GM18511 (cell line): ENCODE measurements around the gene PTPRT.

Source experiments
- ATAC-seq: cut with Tn5 transposase; IDR thresholded peaks from one replicate; pipeline ENCODE4 v1.9.1; 2021; ENCODE audit warnings: mild to moderate bottlenecking, moderate library complexity; ENCODE audit not compliant: unreplicated experiment

The PTPRT gene

DNA sequence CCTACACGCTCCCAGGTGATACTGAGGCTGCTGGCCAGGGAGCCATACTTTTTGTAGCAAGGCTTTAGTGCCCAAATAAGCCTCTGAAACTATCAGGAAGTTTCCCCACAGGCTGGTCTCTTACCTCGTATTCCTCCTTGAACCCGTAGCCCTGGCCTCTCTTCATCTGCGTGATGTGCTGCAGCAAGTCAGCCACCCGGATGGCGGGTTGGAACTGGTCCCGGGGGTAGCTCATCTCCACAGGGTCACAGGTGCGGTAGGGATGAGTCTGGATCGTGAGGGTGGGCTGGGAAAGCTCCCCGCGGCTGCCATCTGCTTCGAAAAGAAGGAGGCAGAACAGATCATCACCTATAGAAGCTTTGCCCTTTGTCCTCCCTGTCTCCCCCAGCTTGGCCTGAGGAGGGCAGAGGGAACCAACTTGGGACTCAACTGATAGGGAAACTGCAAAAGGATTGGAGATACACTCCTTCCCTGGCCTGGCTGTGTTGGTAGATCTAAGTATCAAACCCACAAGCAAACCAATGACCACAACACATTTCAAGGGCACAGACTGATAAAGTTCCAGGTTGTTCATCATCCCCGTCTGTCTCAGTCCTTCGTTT, 1028.4 kb downstream of the PTPRT start:
- no peak for ATAC-seq

DNA sequence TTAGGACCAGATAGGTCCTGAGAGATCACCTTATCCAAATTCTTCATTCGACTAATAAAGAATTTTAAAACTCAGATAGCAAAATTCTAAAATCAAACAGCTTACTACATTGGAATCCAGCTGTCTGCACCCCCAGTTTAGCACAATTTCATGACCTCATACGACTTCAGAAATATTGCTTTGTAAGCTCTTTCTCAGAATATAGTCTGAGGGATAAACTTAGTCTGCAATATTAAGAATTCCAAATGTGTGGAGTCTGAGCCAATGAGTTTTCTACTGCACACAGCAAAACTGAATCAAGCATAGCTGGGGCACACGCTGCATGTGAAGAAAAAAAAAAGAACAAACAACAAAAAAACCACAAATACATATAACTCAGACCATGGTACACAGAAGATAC, 1029.9 kb downstream of the PTPRT start:
- no peak for ATAC-seq

DNA sequence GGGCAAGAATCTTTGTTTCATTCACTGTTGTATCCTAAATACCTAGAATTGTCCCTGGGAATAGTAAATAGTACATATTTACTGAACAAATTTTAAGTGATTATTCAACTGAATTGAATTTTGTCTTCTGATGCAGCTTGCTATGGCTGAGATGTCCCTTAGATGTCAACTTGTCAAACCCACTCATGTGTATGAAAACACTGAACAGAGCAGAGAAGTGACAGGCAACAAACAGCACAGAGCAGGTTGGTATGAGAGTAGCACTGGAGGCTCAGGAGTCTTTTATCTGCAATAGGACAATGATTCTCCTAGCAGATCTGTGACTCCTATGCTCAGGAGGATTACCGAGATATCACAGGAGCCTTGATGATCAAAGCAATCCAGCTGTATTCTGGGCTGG, 1031.4 kb downstream of the PTPRT start:
- no peak for ATAC-seq

DNA sequence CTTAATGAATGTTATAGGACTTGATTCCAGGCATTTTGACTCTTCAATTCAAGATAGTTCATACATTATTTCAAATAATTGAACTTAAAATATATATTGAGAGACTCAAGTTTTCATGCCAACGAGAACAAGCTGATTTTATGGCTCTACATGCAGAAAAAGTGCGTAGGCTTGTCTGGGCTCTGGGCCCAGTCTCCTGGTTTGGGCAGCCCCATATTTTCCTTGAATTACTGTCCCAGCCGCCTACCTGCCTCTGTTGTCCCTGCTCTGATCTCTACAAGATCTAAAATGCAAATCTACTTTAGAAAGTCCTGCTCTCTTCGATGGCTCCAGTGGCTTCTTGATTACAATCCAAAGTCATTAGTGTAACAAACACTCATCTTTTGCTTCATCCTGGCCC, 1034.1 kb downstream of the PTPRT start:
- no peak for ATAC-seq

DNA sequence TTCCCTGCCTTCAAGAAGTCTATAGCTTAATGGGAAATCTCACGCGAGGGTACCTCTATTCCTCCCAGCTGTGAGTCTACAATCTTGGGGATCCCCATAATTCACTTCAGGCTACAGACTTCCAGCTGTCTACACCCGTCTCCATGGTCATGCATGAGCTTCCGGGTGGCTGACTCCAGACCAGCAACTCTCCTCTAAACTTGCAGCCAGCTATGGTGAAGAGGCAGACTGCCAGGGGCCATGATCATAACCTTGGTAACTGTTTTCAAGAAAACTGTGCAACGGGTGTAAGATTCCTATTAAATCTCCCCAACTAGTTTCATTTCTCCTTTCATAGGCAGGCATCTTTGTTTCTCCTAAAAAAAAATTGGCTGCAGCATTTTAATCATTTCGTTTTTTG, 1037.1 kb downstream of the PTPRT start:
- no peak for ATAC-seq

DNA sequence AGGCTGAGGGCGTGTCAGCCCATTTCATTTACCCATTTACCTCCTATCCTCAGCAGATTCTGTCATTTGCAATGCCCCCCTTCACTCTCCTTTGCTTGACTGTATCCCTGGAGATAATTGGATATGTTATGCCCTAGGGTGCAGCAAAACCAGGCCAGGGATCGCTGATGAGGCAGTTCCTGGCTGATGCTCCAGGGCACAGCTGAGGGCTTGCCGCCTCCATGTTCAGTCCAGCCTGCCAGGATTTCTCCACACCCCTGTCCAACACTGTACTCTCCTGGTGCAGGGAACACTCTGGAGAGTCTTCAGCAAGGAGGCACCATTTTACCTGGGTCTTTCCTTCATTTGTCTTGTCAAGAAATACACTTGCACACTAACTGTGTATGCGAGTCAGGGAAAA, 1039.5 kb downstream of the PTPRT start:
- no peak for ATAC-seq

DNA sequence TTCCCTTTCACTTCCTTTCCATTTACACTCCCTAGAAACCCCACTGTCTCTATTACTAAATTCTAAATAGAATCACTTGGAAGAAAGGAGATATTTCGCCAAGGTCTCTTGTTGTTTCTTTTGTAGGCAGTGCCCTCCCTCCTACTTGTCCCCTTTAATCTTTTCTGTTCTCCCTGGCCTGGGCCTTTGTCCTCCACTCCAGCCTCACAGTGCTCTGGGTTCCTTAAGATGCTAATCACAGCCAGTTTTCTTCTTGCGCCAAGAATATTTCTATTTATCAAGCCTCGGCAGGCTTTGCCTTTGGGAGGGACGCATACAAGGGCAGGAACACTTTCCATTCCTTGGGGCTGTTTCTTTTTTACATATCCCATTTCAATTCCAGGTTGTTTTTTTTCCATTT, 1051.0 kb downstream of the PTPRT start:
- ATAC-seq = no peak

DNA sequence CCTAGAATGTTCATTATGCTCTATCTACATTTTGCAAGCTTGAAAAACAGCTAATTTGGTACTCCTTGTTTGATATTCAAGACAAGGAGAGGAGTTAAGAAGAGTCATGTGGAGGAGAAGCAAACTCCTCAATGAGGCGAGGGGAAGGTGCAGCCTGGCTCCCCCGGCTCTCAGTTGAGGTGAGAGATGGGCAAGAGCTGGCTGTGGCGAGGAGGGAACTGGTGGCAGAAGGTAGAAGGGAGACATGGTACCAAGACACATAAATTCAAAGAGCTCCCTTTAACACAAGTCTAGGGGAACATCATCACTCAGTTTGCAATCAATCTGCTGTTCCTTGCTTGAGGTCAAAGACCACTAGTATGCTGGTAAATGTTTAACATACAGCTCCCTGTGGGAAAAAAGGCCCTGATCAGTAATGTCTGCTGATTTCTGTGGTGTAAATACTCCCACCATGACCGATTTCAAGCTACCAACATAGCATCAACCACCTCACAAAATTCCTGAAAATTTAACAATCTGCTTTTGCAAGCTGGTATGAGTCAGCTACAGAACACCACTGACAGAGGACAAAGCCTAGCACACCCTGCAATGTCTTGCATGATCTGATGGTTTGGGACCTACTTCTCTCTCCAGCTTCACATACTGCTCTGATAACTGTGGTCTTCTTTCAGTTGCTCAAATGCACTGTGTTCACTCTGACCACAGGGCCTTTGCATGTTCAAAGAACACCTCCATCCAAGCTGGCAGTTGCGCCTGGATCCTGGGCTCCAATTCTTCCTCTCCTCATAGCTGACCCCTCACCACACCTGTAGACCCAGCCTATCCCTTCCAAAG, 1055.2 kb downstream of the PTPRT start:
- no peak for ATAC-seq

DNA sequence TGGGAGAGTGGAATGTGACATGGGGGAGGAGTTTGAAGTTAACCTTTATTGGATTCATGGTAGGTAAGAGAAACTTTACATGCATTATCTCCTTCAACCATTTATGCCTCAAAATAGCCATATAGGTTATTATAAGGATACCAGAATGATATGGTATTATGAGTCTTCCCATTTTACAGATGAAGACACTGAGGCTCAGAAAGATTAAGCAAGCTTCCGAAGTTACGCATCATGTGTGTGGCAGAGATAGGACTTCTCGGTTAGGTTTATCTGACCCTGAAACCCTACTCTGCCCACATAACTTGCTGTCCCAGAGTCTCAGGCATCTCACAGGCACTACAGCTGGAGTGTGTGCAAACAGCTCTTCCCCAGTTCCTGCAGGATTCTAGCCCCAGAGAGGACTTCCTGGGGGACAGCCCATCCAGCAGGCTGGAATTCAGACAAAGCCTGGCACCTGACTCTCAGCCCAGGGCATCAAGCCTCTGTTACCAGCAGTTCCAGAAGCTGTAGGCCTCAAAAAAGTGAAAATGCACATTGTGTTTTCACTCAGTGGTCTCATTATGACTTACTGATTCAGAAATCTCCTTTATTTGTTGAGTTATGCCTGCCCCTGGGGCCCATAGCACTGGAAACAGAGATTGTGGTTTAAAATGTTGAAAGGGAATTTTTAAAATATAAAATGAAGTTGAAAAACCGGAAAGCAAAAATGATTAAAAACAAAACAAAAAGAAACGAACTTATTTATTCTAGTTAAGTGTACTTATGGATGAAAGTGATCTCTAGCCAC, 1058.7 kb downstream of the PTPRT start:
- no peak for ATAC-seq

DNA sequence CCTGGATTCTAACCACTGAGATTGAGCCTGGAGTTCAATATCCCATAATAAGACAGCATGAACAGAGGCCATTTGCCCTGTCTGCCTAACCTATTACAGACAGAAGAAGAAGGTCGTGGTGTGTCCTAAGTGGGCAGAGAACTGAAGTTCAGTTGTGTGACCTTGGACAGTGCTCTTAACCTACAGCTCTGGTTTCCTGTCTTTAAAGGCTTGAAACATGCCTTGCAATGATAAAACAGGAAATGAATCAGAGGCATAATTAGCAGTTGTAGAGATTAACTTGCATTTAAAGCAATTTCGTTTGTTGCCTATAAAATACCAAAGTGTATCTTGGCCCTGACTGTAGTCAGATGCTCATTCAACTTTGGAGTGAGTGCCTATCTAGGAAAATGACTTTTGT, 1064.3 kb downstream of the PTPRT start:
- ATAC-seq = no peak

DNA sequence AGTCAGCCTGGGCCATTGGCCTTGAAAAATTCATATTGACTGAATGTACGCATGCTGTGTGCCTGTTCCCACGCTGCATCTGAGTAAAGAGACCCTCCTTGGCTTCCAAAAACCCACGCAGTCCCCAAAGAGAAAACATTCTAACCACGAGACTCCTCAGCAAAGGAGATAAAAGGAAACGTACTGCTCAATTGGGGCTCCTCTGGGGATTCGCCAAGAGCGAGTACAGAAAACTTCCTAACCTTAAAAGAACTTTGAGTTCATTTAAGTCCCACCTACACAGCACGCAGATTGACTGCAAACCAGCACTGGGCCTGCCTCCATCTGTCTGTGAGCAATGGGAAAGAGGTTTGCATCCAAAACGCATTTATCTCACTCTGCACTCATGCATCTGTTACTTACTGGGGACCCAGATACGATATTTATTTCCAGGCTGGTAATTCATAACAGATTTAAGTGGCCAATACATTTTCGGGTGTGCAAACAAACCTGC, 1065.7 kb downstream of the PTPRT start:
- ATAC-seq = no peak

DNA sequence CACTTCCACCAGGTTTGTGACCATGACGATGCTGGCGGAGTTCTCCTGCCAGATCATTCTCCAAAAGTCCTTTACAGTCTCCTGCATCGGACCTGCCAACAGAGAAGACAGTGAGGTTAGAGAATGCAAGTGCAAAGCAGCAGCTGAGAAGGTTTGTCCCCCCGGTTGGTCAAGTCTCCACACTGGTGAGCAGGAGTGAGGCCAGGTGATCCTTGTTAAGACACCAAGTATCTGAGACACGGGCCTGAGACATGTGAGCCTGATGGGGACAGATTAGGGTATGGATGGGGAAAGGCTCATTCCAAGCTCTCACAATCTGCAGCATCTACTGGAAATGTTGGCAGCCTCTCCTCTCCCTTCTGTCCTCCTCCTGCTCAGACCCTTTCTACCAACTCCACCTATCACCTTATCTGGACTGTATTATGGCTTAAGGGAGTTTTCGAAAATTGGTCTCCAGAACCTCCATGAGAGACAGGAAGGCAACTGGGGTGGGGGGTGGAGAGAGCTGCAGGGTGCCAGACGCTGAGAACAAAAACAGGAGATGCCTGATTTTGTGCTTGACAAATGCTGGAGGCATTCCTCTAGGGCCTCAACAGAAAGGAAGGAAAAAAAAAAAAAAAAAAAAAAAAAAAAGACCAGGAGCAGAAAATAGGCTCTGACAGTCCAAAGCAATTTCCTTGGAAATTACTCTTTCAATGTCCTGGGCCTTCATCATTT, 1071.1 kb downstream of the PTPRT start:
- no peak for ATAC-seq

DNA sequence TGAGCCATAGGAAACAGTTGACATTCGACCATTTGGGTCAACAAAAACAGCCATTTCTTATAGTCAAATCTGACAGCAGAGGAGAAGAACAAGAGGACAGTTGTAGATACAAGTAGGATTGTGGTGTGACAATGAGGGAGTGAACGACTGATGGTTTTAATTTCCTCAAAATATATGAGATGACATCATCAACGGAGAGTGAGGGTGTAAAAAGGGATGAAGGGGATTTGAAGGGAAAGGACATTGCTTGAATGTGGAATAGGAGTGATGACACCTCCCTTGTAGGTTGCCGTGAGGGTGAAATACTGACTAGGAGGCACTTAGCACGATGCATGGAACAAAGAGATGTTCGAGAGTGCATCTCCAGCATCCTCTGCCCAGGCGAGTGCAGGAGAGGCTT, 1071.7 kb downstream of the PTPRT start:
- no peak for ATAC-seq

DNA sequence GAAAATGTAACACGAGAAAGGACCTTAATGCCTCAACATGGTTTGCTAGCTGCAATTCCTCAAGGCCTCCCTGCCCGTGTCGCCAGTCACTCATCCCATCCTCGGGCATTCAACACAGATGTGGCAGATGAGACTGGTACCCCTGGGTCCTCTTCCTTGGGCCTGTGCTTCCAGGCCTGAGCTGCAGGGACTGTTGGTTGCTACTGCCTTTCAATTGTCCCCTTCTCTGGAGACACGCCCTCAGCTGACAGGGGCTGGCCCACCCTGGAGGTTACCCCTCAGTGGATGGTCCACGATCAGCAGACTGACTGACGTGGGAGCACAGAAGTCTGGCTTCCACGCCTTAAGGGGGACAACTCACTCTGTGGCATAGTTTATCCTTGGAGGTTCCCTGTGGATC, 1076.5 kb downstream of the PTPRT start:
- ATAC-seq = no peak

DNA sequence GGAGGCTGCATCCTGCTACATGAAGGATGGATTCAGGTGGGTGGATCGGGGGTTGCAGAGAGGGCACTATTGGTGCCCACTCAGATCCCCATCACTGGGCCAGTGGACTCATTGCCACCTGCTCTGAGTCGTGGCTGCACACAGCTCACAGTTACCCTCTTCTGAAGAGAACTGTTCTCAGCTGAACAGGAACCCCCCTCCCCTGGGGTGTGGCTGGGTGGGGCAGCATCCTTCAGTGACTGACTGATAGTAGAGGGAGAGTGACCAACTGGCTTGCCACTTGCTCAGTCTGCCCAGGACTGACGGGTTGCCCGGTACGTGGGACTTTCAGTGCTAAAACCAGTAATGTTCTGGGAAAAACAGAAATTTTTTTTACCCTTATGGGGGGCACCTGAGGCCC, 1077.5 kb downstream of the PTPRT start:
- no peak for ATAC-seq

DNA sequence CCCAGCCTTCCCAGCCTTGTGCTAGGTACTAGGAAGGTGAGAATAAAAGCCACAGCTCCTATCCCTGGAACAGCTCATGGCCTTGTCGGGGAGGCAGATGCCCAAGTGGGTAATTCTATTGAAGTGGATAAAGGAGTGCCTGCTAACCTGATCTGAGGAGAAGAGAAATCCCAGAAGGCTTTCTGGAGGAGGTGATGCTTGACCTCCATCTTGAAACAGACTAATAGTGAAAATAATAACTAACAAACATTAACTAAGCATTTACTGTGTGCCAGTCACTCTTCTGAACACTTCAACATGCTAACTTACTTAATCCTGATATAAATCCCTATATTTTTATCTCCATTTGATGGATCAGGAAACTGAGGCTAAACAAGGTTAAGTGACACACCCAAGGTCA, 1078.4 kb downstream of the PTPRT start:
- no peak for ATAC-seq

DNA sequence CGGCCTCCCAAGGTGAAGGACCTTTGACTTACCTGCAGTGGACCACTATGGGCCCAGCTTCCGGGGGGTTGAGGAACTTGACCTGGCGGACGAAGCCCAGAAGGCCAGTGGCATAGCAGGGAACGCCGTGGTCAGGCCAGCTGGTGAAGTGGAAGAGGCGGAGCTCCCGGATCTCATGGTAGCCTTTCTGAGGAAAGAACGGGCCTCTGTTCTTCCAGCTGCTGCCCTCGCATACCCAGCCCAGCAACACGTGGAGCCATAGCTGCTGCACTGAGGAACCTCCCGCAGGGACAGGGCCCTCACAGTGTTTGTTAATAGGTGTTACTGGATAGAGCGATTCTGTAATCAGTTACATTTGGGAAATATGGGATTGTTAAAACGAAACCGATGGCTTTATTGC, 1079.4 kb downstream of the PTPRT start:
- no peak for ATAC-seq

DNA sequence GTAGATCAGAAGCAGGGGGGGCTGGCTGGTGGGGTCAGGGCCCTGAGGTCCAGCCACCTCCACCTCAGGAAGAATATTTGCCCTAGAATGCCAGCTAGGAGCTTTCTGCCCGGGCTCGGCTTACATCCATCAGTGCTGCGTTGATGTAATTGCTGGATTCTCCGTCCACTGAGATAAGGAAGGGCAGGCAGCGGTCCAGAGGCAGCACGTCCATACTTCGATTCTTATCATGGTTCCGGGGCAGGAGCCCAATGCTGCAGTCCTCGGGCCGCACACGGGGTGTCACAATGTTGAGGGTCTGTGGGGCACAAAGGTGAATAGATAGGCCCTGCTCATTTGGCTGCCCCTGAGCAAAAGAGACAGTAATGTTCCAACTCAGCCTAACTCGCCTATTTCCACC, 1087.7 kb downstream of the PTPRT start:
- no peak for ATAC-seq

DNA sequence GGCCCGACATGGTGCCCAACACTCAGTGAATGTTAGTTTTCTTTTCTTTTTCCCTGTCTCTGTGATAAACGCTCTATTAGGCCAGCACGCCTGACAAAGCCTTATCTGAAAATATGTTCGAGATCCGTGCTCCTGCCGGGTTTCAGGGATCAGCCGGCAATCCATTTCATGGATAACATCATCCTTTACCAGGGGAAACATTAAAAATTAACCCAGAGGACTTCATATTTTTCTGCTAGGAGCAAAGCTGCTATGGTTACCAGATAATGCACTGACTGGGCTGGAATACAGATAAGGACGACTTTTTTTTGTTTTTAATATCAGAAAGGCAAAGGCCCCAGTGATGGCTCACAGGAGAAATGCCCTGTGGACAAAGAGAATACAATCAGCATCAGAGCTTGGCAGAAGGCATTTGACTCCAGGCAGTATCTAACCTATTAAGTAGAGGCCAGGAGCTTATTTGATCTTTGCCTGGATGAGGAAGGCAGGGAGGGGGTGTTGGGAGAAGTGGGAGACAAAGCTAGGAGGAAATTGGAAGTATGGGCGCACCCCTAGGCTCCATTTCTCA, 1089.5 kb downstream of the PTPRT start:
- ATAC-seq = no peak

DNA sequence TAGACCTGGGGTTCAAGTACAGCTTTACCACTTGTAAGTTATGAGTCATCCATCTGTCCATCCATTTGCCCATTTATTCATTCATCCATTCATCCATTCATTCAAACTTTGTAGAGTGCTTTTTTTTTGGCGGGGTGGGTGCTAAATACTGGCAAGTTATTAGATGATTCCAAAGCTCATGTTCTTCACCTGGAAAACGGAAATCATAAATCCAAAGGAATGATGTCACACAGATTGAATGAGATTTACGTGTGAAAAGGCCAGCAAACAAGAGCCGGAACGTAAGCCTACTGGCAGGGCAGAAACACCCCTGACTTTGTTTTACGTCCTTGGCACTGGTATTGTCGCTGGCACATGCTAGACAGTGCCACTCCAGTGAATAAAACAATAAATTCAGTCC, 1090.6 kb downstream of the PTPRT start:
- ATAC-seq = no peak

DNA sequence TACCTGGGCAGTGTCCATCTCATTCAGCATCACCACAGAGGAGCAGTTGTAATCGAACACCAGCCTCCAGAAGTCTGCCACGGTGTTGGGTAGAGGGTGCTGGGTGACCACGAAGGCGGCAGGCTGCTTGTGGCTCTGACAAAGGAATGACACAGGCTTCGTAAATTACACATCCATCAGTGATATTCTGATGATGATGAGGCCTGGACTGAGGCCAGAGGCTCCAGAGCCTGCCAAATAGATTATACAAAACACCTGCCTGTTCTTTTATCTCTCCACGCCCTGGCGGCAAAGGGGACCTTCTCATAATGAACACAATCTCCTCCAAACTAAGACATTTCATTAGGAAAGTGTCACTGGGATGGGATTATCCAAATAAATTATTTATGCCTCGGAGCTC, 1091.3 kb downstream of the PTPRT start:
- no peak for ATAC-seq
